NCI-H2107 (cell line): ENCODE results near the gene ETNK1.

Experiments
- DNase-seq: peaks from one replicate; lab custom pipeline; 2025; lab: John Stamatoyannopoulos, UW

ETNK1 gene

DNA sequence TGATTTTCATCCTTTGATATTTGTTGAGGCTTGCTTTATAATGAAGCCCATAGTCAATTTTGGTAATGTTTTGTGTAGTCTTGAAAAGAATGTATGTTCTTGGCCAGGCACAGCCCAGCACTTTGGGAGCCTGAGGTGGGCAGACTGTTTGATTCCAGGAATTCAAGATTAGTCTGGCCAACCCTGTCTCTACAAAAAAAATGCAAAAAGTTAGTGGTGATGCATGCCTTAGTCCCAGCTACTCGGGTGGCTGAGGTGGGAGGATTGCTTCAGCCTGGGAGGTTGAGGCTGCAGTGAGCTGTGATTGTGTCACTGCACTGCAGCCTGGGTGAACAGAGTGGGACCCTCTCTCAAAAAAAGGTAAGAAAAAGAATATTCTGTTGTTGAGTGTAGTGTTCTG, 10.8 kb downstream of the ETNK1 start:
- DNase-seq: no peak

DNA sequence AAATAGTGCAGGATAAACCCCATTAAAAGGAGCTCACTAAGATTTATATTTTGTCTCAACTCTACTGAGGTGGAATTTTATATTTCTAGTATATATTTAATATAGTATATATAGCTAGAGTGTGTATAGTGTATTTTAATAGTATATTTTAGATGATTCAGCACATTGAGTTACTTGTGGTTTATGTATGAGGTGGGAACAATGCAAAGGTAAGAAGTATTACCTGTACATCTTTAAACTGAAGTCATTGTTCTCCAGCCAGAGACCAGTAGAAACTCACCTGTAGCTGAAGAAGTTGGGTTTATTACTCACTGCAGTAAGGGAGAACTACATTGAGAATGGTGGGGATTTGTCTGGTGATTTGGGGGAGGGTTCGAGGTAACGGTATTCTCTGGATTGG, 15.9 kb downstream of the ETNK1 start:
- no peak for DNase-seq

DNA sequence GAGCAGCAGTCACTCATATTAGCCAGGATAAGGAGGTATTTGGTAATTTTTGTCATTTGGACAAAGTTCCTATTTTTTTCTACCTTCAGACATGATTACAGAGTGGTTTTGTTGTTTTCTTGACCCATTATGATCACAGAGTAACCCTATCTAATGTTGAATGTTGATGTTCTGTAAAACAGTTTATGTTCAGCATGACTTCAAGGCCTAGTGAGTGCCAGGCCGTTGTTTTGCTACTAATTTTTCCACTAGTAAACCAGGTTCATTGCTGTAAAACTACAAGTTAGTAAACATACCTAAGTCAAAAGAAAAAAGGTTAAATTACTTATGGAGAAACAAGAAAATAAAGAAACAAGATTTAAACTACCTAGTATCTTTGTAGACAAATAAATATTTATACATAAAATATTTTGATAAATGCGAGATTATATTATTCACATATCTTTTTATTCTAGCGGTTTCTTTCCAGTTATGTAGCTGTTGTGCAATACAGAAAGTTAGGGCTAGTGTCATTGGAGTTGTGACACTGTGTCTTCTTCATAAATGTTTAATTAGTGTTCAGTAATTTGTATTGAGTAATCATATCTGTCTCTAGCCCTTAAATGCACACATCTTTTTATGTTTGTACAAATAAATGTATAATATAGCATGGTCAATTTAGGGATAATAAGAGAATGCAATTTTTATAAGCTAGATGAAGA, 16.5 kb downstream of the ETNK1 start:
- no peak for DNase-seq

DNA sequence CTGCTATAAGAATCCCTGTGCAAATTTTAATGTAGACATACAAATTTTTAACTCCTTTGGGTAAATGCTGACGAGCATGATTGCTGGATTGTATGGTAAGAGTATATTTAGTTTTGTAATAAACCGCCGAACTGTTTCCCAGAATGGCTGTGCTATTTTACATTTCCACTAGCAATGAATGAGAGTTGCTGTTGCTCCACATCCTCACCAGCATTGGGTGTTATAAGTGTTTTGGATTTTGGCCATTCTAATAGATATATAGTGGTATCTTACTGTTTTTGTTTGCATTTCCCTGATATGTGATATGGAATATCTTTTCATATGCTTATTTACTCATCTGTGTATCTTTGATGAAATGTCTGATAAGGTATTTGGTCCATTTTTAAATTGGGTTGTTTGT, 23.7 kb downstream of the ETNK1 start:
- DNase-seq: no peak

DNA sequence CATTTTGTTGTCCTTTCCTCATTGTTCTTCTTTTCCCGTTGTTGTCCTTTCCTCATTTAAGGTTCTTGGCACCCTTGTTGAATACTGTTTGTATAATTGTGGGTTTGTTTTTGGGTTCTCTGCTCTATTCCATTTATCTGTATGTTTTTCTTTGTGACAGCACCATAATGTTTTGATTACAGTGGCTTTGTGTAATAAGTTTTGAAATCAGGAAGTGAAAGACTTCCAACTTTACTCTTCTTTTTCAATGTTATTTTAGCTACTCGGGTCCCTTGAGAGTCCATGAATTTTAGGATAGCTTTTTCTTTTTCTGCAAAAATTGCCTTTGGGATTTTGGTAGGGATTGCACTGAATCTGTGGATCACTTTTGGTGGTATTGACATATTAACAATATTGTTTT, 28.1 kb downstream of the ETNK1 start:
- DNase-seq: no peak

DNA sequence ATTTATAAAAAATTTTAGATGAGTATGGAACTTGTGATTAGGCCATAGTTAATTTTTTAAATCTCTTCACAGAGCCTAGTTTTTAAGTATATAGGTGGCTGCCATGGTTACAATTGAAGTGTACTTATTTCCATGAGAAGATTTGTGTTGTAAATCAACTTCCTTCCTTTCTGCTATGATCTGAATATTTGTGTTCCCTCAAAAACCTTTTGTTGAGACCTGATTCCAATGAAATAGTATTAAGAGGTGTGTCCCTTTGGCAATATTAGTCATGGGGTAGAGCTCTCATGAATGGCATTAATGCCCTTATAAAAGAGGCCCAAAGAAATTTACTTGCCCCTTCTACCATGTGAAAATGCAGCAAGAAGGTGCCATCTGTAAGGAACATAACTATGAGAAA, 28.8 kb downstream of the ETNK1 start:
- no peak for DNase-seq

DNA sequence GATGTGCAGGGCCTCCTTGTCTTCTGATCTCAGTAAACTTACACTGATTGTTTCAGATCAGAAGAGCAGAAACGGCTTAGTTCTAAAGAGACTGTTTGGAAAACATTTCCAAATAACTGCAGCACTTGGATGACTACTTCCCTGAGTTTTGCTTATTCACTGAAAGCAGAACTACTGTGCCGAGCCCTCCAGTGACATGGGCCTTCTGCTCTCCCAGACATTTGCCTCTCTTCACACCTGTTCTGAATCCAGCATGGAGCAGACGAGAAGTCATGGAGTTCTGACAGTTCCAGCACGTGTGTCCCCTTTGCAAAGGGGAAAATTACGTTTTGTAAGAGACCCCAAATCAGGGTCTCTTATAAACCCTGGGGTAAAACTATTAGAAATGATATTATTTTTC, 31.4 kb downstream of the ETNK1 start:
- DNase-seq: no peak

DNA sequence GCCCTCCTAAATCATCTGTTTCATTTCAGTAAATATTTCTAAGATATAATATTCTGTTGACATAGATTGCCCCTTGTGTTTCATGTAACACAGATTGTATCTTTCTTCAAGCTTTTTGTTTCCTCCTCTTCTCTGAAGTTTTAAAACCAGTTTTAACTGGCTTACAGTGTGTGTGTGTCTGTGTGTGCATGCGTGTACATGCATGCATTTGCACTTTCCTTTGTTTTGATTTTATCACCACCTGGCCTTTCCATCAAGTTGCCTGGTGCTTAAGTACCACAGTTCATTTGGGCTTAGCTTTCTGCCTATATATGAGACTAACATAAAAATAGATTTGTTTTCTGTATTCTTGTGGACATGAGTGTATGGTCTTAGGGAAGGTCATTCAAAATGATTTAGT, 31.9 kb downstream of the ETNK1 start:
- no peak for DNase-seq

DNA sequence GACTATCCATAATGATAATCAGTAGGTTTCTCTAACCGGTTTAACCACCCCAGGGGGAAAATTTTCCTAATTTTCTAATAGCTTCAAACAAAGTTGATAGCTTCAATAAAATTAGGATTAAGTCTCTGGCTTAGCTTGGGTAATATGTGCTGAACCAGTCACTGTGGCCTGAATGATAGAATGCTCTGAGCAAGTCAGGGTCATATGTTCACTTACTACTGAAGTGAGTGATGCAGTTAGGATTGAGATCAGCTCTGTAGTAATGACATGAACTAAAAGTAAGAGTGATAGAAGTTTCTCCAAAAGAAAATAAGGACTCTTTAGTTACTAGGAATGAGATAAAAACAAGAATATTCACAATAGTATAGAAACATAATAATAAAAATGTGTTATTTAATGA, 32.6 kb downstream of the ETNK1 start:
- DNase-seq: no peak

DNA sequence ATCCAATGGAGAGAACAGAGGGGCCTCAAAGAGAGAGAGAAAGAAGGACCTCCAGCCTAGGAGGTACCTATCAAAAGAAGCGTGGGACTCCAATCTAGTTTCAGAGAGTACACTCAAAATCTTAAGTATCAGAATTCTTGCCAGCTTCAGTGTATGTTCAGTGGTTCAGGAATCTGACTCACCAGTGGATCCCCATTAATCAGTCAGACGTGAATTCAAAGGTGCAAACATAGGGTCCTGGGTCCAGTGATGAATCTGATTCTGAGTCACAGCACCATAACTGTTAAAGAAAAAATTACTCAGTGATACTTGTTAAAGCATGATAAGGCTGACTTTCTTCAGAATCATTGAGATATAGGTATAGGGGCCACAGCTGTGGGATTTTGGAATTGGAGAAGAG, 33.2 kb downstream of the ETNK1 start:
- DNase-seq: no peak

DNA sequence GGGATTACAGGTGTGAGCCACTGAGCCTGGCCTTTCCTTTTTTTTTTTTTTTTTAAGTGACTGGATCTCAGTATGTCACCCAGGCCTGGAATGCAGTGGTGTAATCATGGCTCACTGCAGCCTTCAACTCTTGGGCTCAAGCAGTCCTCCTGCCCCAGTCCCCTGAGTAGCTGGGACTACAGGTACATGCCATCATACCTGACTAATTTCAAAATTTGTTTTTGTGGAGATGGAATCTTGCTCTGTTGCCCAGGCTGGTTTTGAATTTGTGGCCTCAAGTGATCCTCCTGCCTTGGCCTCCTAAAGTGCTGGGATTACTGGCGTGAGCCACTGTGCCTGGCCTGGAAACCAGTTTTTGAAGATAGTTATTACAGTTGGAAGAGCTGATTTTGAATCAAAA, 37.4 kb downstream of the ETNK1 start:
- no peak for DNase-seq

DNA sequence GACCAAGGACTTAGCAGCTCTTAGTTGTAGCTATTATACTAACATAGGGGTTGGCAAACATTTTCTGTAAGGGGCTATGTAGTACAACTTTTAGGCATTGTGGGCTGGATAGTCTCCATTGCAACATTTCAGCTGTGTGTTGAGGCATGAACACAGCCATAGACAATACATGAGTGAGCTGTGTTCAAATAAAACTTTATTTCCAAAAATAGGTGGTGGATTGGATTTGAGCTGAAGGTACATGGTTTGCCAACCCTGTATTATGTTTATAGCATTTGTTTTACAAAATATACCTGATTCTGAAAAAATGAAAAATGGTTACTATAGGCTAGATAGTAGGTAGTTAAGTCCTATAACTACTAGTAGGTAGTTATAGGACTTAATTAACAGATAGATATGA, 40.5 kb downstream of the ETNK1 start:
- DNase-seq: no peak

DNA sequence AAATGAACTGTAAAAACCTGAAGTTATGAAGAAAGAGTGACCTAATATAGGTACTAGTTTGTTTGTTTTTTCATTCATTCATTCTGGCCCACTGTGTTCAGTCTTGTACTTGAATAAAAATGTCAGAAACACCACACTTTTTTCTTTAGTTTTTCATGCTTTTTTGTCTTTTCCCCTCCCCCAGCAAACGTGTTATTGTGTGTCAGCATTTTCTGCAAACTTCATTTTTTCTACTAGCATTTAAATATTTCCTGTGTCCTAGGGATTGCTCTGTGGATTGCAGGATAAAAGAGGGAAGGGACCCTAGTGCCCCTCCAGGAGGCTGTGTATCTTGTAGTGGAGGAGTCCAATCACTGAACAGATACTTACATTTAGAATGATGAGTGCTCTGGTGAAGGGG, 42.2 kb downstream of the ETNK1 start:
- no peak for DNase-seq

DNA sequence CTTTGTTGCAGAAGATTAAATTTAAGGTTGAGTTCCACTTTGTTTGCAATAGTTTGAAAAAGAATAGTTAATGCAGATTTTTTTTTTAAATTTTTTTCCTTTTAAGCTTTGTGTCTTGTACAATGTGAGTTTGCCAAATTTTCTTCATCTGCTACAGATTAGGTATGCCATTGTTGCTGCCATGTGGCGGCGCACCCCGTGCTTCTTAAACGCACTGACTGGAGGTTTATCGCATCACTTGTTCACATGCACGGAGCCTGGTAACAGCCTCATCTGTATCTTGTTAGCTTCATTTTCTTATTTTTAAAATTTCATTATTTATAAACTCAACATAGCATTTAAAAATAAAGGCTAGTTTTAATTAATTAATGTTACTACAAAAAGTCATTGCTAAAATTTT, 43.5 kb downstream of the ETNK1 start:
- no peak for DNase-seq

DNA sequence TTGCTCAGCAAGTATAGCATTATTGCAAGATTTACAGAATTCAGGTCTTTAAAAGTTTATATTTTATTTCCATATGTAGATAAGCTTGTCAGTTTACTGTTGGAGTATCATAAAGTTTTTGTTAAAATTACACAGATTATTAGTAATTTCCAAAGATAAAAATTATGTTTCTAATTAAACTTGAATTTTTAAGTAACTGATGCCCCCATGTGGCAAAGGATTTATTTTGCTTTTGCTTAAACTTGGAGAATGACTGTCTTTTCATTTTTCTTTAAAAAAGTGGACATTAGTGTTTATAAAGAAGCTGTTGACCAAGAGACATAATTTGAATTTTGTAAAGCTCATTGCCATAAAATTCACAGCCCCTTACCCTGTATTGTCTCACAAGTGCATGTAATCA, 45.8 kb downstream of the ETNK1 start:
- no peak for DNase-seq

DNA sequence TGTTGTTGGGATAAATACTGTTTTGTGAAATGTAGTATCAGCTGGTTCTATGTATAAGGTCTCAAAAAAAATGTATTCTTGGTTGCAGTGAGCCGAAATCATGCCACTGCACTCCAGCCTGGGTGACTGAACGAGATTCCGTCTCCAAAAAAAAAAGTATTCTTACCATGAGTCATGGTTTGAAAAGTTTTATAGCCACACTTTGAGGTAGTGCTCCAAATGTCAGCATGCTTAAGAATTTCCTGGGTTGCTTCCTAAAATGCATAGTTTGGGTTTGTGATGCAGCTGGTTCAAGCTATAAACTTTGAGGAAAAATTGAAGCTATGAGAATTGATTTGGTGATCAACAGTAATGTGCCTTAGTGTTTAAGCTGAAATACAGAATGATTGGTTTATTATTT, 48.0 kb downstream of the ETNK1 start:
- no peak for DNase-seq

DNA sequence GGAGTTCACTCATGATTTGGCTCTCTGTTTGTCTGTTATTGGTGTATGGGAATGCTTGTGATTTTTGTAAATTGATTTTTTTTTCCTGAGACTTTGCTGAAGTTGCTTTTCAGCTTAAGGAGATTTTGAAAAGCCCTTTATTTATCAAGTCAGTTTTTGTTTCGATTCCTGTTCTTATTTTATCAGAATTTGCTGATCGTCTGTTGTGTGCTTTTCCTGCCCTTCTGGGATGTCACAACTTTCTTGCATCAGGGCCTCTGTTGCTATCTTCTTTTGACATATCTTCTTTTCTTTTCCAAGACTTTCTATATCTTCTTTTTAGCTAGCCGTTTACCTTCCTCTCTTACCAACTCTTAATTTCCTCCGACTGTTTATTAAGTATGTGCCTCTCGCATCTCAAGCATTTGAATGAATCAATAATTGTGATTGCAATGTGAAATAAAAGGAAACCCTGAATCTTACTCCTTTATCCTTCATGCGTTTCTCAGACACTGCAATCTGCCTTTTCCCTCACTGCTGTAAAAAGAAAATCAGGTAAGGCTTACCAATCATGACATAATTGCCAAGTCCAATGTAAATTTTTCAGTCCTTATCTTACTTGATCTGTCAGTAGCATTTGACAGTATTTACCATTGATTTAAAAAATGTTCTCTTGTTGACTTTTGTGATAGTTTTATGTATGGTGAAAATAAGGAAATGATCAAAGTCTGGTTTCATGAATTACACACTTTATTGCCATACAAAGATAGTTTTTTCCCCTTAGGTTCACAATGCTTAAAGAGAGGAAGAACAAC, 53.0 kb downstream of the ETNK1 start:
- DNase-seq: no peak

DNA sequence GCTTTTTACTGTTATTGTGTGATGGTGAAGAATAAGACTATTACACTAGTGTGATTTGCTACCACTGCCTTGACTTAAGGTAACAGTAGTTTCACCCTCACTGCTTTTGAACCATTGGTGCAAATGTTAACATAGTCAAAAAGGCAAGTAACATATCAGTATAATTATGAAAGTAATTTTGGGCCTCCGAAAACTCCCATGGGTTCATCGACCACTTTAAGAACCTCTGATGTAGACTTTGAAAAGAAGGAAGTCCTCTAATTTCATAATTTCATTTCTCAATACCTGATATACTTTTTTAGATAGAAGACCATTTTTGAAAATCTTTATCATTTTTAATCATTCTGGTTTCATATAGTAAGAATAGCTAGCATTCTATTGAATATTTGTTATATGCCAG, 57.7 kb downstream of the ETNK1 start:
- DNase-seq: no peak

DNA sequence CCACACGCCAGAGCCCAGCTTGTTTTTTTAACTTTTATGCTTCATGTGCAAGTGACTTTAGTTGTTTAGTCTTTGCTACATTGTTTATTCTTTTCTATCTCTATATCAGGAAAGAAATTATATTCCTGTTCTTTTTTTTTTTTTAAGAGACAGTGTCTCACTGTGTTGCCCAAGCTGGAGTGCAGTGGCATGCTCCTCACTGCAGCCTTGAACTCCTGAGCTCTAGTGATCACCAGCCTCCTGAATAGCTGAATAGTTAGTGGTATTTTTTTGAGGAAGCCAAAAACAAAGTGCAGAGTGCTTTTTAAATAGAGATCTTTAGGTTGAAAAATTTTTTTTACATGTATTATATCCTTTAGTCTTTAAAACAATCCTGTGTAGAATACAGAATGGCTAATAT, 58.2 kb downstream of the ETNK1 start:
- no peak for DNase-seq

DNA sequence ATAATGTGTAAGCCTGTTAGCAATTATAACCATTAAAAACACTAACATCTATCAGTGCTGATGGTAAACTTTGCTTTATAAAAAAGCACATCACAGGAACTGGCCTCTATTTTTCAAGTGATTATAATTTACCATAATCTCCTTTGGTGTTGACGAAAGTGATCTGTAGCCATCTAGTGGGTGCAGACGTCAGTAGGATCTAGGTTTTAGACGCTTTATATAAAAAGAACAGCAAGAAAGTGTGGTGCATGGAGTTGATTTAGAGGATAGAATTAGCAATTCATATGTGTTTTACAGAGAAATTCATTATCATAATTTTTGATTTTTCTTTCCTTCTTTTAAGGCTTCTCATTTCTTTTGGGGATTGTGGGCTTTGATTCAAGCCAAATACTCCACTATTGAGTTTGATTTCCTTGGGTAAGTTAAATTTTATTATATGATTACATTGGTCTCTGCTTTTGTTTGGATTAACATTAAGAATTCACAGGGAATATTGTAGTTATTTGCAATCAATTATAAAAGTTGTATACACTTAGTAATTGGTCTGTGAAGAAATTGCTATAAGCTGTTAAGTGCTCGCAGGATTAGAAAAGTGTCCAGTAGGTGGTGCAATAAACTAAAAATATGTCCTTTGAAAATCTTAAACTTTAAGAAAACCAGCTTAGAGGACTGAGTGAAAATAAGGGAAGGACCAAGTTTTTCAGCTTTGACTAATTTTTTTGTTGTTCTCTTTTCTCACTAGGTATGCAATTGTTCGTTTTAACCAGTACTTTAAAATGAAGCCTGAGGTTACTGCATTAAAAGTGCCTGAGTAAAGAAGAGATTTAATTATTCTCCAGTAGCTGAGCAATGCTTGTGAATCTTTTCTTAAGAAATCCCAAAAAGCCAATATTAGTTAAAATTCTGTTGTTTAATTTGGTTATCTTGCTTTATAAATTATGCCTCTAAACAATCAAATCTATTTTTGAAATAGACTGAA, 59.5 kb downstream of the ETNK1 start:
- no peak for DNase-seq

DNA sequence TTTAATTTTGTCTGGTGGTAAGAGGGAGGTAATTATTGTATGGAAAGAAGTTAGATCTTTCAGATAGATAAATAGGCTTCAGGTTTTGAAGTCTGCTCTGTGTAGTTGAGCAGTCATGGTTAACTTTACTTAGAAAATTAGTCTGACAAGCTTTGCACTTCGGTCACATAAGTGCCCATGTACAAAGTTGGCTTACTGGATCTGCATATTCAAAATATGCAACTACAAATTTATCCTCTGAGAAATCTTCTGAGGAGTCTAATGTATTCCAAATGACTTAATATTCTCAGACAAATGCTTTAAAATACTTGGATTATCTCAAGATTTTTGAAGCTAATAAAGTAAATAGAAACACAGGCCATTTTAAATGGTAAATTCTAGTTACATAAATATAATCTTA, 61.2 kb downstream of the ETNK1 start:
- DNase-seq: no peak

DNA sequence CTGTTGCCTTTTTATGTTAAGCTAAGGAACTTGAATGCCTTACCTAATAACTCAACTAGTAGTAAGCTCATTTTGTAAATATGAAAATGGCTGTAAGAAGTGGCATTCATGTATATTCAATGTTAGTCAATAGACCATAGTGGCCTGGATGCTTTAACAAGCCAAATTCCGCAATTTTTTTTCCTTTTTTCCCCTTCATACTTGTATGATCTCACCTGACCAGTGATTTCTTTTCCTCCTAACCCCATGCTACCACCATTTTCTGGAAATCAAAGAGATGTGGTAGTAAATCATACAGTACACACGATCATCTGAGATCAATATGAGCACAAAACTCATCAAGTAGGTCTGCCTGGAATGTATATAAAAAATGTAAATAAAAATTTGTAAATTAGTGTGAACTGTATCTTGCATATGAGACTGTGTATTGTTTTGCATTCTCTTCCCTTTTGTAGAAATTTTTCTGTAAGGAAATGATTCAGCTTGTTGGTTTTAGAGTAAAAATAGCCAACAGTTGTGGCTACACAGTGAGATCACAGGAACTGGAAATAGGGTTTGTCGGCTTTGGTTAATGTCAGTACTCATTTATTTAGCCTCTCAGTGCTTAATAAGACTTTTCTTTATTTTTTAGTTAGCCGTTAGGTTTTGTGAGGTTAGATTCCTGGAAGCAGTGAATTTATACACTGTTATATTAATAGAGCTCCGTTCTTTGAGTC, 62.5 kb downstream of the ETNK1 start:
- DNase-seq: no peak
